AML-193 (cell line): ENCODE results near the gene SBF2.
"Not testable (repeated sequence)": the region's sequence is repeated elsewhere in the genome, so short reads cannot be mapped to it uniquely, and the experiment has no call there.

Source experiments
- DNase-seq, 2 experiments: peaks; one replicate each; lab custom pipeline; 2025; lab: John Stamatoyannopoulos, UW

The SBF2 gene

GRCh38 chr11:10265936-10266335 lies 28.1 kb downstream of the SBF2 start:
- no peak for DNase-seq

- not testable (repeated sequence) for DNase-seq
Measured at GRCh38 chr11:10264716-10265115, 29.3 kb downstream of the SBF2 start.

GRCh38 chr11:10263929-10264328 lies 30.1 kb downstream of the SBF2 start:
- DNase-seq = no peak

DNA sequence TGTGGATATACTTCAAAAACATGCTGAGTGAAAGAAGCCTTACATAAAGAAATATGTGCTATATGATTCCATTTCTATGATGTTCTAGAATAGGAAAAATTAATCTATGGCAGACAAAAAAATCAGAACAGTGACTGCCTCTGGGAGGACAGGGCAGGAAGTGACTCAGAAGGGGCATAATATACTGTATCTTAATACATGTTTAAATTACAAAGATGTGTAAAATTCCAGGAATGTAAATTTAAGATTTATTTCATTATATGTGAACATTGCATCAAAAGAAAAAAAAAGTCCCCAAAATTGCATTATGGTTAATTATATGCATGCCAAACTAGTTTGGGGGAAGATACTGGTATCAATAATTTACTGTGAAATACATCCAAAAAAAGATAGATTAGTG lies 32.2 kb downstream of the SBF2 start:
- no peak for DNase-seq

DNA sequence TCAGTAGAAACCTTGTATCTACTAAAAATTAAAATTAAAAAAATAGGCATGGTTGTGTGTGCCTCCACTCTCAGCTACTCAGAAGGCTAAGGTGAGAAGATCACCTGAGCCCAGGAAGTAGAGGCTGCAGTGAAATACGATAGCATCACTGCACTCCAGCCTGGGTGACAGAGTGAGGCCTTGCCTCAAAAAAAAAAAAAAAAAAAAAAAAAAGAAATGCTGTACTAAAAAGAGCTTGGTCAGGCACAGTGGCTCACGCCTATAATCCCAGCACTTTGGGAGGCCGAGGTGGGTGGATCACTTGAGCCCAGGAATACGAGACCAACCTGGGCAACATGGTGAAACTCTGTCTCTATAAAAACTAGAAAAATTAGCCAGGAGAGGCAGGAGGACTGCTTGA lies 36.5 kb downstream of the SBF2 start:
- no peak for DNase-seq

GRCh38 chr11:10255388-10256125 lies 38.5 kb downstream of the SBF2 start:
- peak; percentile 14 to 25 for DNase-seq

GRCh38 chr11:10249448-10250131 lies 44.4 kb downstream of the SBF2 start:
- DNase-seq = not testable (repeated sequence)

- DNase-seq = no peak
Measured at GRCh38 chr11:10247011-10247410, 47.0 kb downstream of the SBF2 start.

GRCh38 chr11:10243896-10244575 lies 50.0 kb downstream of the SBF2 start:
- DNase-seq = no peak

DNA sequence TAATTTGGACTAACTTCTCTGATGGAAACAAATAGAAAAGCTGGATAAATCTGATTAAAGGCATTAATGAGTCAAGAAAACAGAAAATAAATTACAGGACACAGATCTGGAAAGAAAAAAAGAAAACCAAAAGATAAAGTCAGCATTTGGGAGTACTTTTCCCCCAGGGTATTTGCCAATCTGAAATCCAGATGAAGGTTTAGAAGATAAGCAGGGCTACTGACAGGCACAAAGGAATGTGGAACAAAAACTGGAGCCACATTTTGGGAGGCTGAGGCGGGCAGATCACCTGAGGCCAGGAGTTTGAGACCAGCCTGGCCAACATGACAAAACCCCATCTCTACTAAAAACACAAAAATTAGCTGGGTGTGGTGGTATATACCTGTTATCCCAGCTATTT lies 57.2 kb downstream of the SBF2 start:
- DNase-seq = no peak

DNA sequence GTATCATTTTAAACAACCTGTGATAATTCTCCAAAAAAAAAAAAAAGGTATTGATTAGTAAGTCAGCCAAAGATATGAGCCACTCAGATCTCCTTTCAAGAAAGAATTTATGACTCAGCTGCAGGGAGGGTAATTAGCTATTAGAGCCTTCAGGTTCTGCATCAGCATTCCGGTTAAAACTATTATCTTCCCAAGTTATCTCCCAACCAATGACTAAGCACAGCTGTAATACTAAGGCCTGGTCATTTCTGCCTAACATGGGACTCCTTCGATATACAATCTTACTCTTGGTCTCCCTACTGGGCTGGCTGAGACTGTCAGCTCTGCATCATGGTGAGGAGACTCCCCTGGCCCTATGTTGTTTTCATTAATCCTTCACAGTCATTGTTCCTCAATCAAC lies 60.4 kb downstream of the SBF2 start:
- DNase-seq = no peak

DNA sequence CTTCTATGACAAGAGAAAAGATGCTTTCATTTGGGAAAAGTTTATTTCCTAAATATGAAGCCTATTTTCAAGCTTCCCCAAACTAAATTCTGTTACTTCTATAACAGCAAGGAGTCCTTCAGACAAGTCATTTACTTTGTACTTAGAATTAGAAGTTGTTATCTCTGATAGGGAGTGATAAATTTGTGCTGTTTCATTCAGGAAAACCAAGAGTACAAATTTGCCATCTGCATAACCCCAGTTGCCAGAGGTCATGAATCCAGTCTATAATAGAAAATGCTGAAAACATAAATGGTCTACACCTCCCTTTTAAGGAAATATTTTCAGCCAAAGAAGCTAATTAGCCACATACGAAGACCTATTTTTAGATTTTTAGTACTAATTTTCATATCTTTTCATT lies 61.3 kb downstream of the SBF2 start:
- no peak for DNase-seq

DNA sequence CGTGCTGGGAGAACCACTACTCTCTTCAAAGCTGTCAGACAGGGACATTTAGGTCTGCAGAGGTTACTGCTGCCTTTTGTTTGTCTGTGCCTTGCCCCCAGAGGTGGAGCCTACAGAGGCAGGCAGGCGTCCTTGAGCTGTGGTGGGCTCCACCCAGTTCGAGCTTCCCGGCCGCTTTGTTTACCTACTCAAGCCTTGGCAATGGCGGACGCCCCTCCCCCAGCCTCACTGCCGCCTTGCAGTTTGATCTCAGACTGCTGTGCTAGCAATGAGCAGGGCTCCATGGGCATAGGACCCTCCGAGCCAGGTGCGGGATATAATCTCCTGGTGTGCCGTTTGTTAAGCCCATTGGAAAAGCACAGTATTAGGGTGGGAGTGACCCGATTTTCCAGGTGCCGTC lies 62.2 kb downstream of the SBF2 start:
- DNase-seq = not testable (repeated sequence)

DNA sequence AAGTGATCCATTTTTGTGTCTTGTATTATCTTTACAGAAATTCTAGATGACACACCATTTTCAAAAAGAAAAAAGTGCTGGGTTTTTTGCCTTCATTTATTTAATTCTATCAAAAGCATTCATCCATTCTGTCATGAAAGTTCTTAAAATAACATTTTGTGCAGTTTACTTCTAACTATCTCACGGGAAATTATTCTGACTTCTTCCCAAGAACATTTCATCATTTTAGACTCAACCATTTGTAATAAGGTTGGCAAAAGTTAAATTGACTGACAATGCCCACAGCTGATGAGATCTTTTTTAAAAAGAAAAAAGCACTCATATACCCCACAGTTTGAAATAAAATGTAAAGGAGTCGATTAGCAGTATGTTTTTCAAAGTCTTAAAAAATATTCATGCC lies 68.5 kb downstream of the SBF2 start:
- DNase-seq = no peak

GRCh38 chr11:10222399-10222798 lies 71.6 kb downstream of the SBF2 start:
- DNase-seq = no peak

DNA sequence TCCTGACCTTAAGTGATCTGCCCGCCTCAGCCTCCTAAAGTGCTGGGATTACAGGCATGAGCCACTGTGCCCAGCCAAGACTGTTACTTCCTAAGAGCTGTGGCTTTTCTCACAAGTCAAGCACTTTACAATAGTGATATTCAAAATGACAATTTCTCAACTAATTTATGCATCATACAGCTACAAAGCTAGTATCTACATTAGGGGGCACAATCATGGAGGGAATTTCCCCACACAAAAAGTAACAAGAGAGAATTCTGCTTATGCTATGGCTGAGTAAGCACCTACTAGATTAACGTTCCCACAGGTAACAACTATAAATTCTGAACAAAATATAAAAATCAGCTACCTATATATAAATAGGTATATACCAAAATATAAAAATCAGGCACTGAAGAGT lies 72.7 kb downstream of the SBF2 start:
- no peak for DNase-seq

DNA sequence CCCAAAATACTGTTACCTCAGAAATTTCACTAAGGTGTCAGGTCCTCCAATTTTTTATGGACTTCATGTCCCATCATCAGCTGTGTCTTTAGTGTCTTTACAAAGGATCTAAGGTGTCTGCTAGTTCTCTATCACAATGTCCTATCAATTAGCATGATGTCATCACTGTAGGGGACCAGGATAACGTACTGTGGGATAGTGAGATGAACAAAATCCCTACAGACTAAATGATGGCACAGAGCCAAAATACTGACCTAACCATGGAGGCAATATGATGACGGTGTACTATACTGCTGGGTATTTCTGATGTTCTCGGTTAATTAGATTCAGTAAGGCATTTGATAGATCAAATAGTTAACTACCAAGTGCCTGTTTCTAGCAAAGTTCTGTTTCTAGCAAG lies 82.5 kb downstream of the SBF2 start:
- no peak for DNase-seq

GRCh38 chr11:10209326-10209725 lies 84.7 kb downstream of the SBF2 start:
- no peak for DNase-seq

- DNase-seq = peak; percentile 62 to 76
Measured at GRCh38 chr11:10208131-10208575, 85.9 kb downstream of the SBF2 start.

- no peak for DNase-seq
Measured at GRCh38 chr11:10205928-10206327, 88.1 kb downstream of the SBF2 start.

GRCh38 chr11:10204021-10204420 lies 90.0 kb downstream of the SBF2 start:
- DNase-seq = no peak

DNA sequence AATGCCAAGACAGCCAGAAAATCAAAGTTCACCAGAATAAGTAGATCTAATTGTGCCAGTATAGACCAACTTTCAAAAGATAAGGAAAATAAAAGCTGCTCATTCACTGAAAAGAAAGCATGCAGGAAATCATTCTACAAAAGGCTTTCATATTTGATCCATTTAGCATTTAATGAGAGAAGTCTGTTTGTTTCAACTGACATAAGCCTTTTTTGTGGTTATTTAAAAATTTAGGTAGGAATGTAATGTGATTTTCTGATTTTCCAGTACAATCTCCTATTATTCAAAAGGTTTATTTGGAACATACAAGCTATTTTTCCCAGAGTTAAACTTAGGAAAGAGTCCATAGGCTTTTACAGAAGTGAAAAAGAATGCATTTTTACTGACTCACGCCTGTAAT lies 92.7 kb downstream of the SBF2 start:
- DNase-seq = no peak

- DNase-seq = no peak
Measured at GRCh38 chr11:10197091-10197490, 96.9 kb downstream of the SBF2 start.
